Karpas-422 (cell line): ENCODE measurements around the gene EPC1. TPM values are rescaled to one million over a fixed set of nuclear protein-coding genes. Genes with fewer than 3 reads are reported as not detected.

Source experiments
- DNase-seq: peaks from one replicate; pipeline ENCODE4 v3.0.0-alpha.2; 2015
- H2AFZ ChIP-seq: fragments of 200-600 bp; sonication (generic); 2 replicates; pipeline ENCODE4 v1.6.1; 2014; ENCODE audit warnings: antibody characterized with exemption, low read length, mixed read lengths
- H3K27ac ChIP-seq: fragments of 200-600 bp; sonication (generic); 2 replicates; pipeline ENCODE4 v1.5.1; 2014; ENCODE audit warnings: mild to moderate bottlenecking, low read length, moderate library complexity
- H3K27me3 ChIP-seq: fragments of 200-600 bp; sonication (generic); 2 replicates; pipeline ENCODE4 v1.6.1; 2014; ENCODE audit warnings: low read length, mixed read lengths
- H3K36me3 ChIP-seq: fragments of 200-600 bp; sonication (generic); 2 replicates; pipeline ENCODE4 v1.6.1; 2014; ENCODE audit warnings: low read length, mixed read lengths; ENCODE audit not compliant: insufficient read depth
- H3K4me1 ChIP-seq: fragments of 200-600 bp; sonication (generic); 2 replicates; pipeline ENCODE4 v1.6.1; 2014; ENCODE audit warnings: mild to moderate bottlenecking, low read length, mixed read lengths
- H3K4me2 ChIP-seq: fragments of 200-600 bp; sonication (generic); 2 replicates; pipeline ENCODE4 v1.6.1; 2014; ENCODE audit warnings: low read length, low read depth, mild to moderate bottlenecking; ENCODE audit not compliant: poor library complexity, severe bottlenecking
- H3K4me3 ChIP-seq: fragments of 200-600 bp; sonication (generic); 2 replicates; pipeline ENCODE4 v1.5.1; 2014; ENCODE audit warnings: mild to moderate bottlenecking, antibody characterized with exemption, low read length, mixed read lengths
- H3K79me2 ChIP-seq: fragments of 200-600 bp; sonication (generic); 2 replicates; pipeline ENCODE4 v1.6.1; 2014; ENCODE audit warnings: mild to moderate bottlenecking, low read length, mixed read lengths
- H3K9ac ChIP-seq: fragments of 200-600 bp; sonication (generic); 2 replicates; pipeline ENCODE4 v1.6.0; 2014; ENCODE audit warnings: low read length
- H3K9me2 ChIP-seq: fragments of 200-600 bp; sonication (generic), shearing (Covaris generic); replicated peaks from 2 replicates; pipeline ENCODE4 v1.6.0; 2014; ENCODE audit warnings: mild to moderate bottlenecking, low read length, moderate library complexity; ENCODE audit not compliant: insufficient read depth
- H3K9me3 ChIP-seq: fragments of 300-700, 200-600 bp; sonication (generic); 2 replicates; pipeline ENCODE4 v1.6.1; 2014; ENCODE audit warnings: low read length, mixed read lengths
- H4K20me1 ChIP-seq: fragments of 200-600 bp; sonication (generic); 2 replicates; pipeline ENCODE4 v1.6.1; 2014; ENCODE audit warnings: mild to moderate bottlenecking, antibody characterized with exemption, low read length, low read depth; ENCODE audit not compliant: insufficient read depth
- total RNA-seq: library from RNA; depleted of rRNA; stranded (reverse); fragments of >200 nt; shearing (Covaris generic); gene quantifications from 2 replicates; pipeline ENCODE4 v1.2.3, GENCODE V29; 2014; ENCODE audit warnings: low replicate concordance

EPC1 gene
- total RNA-seq, 1 experiment from 2014 or later, result 56.9 TPM

- Histone ChIP-seq H3K9me2 (no peaks in the 10 kb centered on the region), H3K27me3 (no peaks in the 10 kb centered on the region), H3K27ac (no peak overlapping the region), H3K4me1 (peaks cover 47% of the 10 kb centered on the region), H3K79me2 (peaks cover 100% of the 10 kb centered on the region), H3K36me3 (peaks cover 17% of the 10 kb centered on the region; the same call in 1 of the 2 replicates), H4K20me1 (peaks cover 33% of the 10 kb centered on the region), H3K9ac (no peak overlapping the region), H3K4me2 (no peak overlapping the region), H3K4me3 (no peak overlapping the region), H3K9me3 (no peaks in the 10 kb centered on the region), H2AFZ (no peak overlapping the region)
- DNase-seq, result no peak
Measured at GRCh38 chr10:32337350-32337749, 9.6 kb downstream of the EPC1 start.

GRCh38 chr10:32333849-32334248 is 13.1 kb downstream of the EPC1 start:
- Histone ChIP-seq H2AFZ (no peak overlapping the region), H3K9me2 (no peaks in the 10 kb centered on the region), H3K4me1 (peaks cover 31% of the 10 kb centered on the region), H3K9ac (no peak overlapping the region), H3K27ac (no peak overlapping the region), H3K4me2 (no peak overlapping the region), H3K27me3 (no peaks in the 10 kb centered on the region), H3K9me3 (no peaks in the 10 kb centered on the region), H3K79me2 (peaks cover 100% of the 10 kb centered on the region), H3K36me3 (no peaks in the 10 kb centered on the region), H4K20me1 (peaks cover 50% of the 10 kb centered on the region), H3K4me3 (no peak overlapping the region)
- no peak for DNase-seq

- H3K27ac ChIP-seq, result no peak overlapping the region
Measured at GRCh38 chr10:32332299-32332750, 14.6 kb downstream of the EPC1 start.

GRCh38 chr10:32331606-32332005 is 15.4 kb downstream of the EPC1 start:
- Histone ChIP-seq H3K4me2 (no peak overlapping the region), H4K20me1 (peaks cover 59% of the 10 kb centered on the region), H3K36me3 (no peaks in the 10 kb centered on the region), H3K27ac (no peak overlapping the region), H2AFZ (no peak overlapping the region), H3K9me2 (no peaks in the 10 kb centered on the region), H3K9me3 (no peaks in the 10 kb centered on the region), H3K4me3 (no peak overlapping the region), H3K79me2 (peaks cover 100% of the 10 kb centered on the region), H3K27me3 (no peaks in the 10 kb centered on the region), H3K9ac (no peak overlapping the region), H3K4me1 (peaks cover 48% of the 10 kb centered on the region)
- DNase-seq, result no peak

More at GRCh38 chr10:32332299-32332750, 14.6 kb downstream of the EPC1 start:
- H3K9me2 ChIP-seq, result no peaks in the 10 kb centered on the region
- H3K79me2 ChIP-seq, result peaks cover 100% of the 10 kb centered on the region
- H2AFZ ChIP-seq, result no peak overlapping the region
- no peak overlapping the region for H3K9ac ChIP-seq
- DNase-seq, result no peak
- H3K4me2 ChIP-seq, result no peak overlapping the region
- peaks cover 41% of the 10 kb centered on the region for H3K4me1 ChIP-seq
- H4K20me1 ChIP-seq, result peaks cover 52% of the 10 kb centered on the region
- no peak overlapping the region for H3K4me3 ChIP-seq
- H3K27me3 ChIP-seq, result no peaks in the 10 kb centered on the region
- no peaks in the 10 kb centered on the region for H3K9me3 ChIP-seq
- H3K36me3 ChIP-seq, result no peaks in the 10 kb centered on the region

DNA sequence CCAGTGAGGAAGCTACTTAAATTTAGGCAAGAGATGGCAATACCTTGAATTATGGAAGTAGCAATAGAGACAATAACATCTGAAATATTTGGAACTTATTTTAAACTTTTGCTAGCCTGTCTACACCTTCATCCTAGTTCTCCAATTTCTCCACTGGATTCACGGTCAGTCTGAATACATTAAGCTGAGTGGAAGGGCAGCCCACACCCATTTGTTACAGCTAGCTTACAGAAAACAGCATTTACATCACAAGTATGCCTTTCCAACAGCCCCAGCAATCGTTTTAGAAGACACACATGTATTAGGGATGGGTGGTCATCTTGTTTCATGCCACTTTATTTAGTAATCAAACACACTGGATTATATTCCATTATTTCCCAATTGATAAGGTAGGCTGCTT is 16.7 kb downstream of the EPC1 start:
- Histone ChIP-seq H3K9me2 (no peaks in the 10 kb centered on the region), H2AFZ (no peak overlapping the region), H3K9me3 (no peaks in the 10 kb centered on the region), H3K4me1 (peaks cover 56% of the 10 kb centered on the region), H3K27ac (no peak overlapping the region), H3K79me2 (peaks cover 100% of the 10 kb centered on the region), H3K36me3 (peaks cover 7% of the 10 kb centered on the region; the same call in 1 of the 2 replicates), H3K9ac (no peak overlapping the region), H4K20me1 (peaks cover 67% of the 10 kb centered on the region), H3K4me3 (no peak overlapping the region), H3K27me3 (no peaks in the 10 kb centered on the region), H3K4me2 (no peak overlapping the region)
- no peak for DNase-seq

GRCh38 chr10:32329061-32329460 is 17.9 kb downstream of the EPC1 start:
- Histone ChIP-seq H3K9me2 (no peaks in the 10 kb centered on the region), H3K4me3 (no peak overlapping the region), H3K9me3 (no peaks in the 10 kb centered on the region), H3K4me2 (no peak overlapping the region), H3K4me1 (peaks cover 55% of the 10 kb centered on the region), H3K36me3 (peaks cover 10% of the 10 kb centered on the region; the same call in 1 of the 2 replicates), H3K9ac (no peak overlapping the region), H3K79me2 (peaks cover 99% of the 10 kb centered on the region), H3K27ac (no peak overlapping the region), H4K20me1 (peaks cover 55% of the 10 kb centered on the region; the same call in 1 of the 2 replicates), H3K27me3 (no peaks in the 10 kb centered on the region), H2AFZ (no peak overlapping the region)
- DNase-seq, result no peak

- H3K4me3 ChIP-seq, result no peak overlapping the region
- H3K4me1 ChIP-seq, result peaks cover 54% of the 10 kb centered on the region
- H3K36me3 ChIP-seq, result peaks cover 10% of the 10 kb centered on the region; the same call in 1 of the 2 replicates
- H4K20me1 ChIP-seq, result peaks cover 50% of the 10 kb centered on the region; the same call in 1 of the 2 replicates
- no peak overlapping the region for H3K9ac ChIP-seq
- H3K27ac ChIP-seq, result no peak overlapping the region
- DNase-seq, result no peak
- H2AFZ ChIP-seq, result no peak overlapping the region
- H3K9me2 ChIP-seq, result no peaks in the 10 kb centered on the region
- H3K4me2 ChIP-seq, result no peak overlapping the region
- H3K79me2 ChIP-seq, result peaks cover 99% of the 10 kb centered on the region
- H3K27me3 ChIP-seq, result no peaks in the 10 kb centered on the region
- H3K9me3 ChIP-seq, result no peaks in the 10 kb centered on the region
Measured at GRCh38 chr10:32328499-32328898, 18.5 kb downstream of the EPC1 start.

DNA sequence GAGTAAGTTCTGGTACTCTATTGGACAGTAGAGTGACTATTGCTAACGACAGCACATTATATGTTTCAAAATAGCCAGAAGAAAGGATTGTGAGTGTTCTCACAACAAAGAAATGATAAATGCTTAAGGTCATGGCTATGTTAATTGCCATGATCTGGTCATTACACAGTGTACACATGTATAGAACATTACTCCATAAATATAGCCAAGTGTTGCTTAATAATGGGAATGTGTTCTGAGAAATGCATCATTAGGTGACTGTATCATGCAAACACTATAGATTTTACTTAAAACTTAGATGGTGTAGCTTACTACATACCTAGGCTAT is 19.6 kb downstream of the EPC1 start:
- no peak for DNase-seq
- H3K27ac ChIP-seq, result no peak overlapping the region
- H4K20me1 ChIP-seq, result peaks cover 49% of the 10 kb centered on the region; the same call in 1 of the 2 replicates
- peaks cover 99% of the 10 kb centered on the region for H3K79me2 ChIP-seq
- H3K9ac ChIP-seq, result no peak overlapping the region
- no peak overlapping the region for H3K4me3 ChIP-seq
- no peak overlapping the region for H2AFZ ChIP-seq
- peaks cover 53% of the 10 kb centered on the region for H3K4me1 ChIP-seq
- H3K9me3 ChIP-seq, result no peaks in the 10 kb centered on the region
- H3K4me2 ChIP-seq, result no peak overlapping the region
- H3K9me2 ChIP-seq, result no peaks in the 10 kb centered on the region
- H3K27me3 ChIP-seq, result no peaks in the 10 kb centered on the region
- peaks cover 10% of the 10 kb centered on the region; the same call in 1 of the 2 replicates for H3K36me3 ChIP-seq
